Left ventricle myocardium inferior (tissue), 1 donor: ENCODE measurements around the gene PROSER2. TPM values are rescaled to one million over a fixed set of nuclear protein-coding genes. Genes with fewer than 3 reads are reported as not detected.

Source experiments
- DNase-seq: peaks from one replicate; pipeline ENCODE4 v3.0.0-alpha.2; 2020
- H3K27ac ChIP-seq: fragments of 200-600 bp; replicated peaks from 2 replicates; pipeline ENCODE4 v1.8.0; 2021
- H3K27me3 ChIP-seq: fragments of 200-600 bp; 2 replicates; pipeline ENCODE4 v1.8.0; 2021; ENCODE audit warnings: low read depth
- H3K36me3 ChIP-seq: fragments of 200-600 bp; 2 replicates; pipeline ENCODE4 v1.8.0; 2021
- H3K4me1 ChIP-seq: fragments of 200-600 bp; 2 replicates; pipeline ENCODE4 v1.8.0; 2021
- H3K4me3 ChIP-seq: fragments of 200-600 bp; 2 replicates; pipeline ENCODE4 v1.8.0; 2021; ENCODE audit warnings: mild to moderate bottlenecking, moderate library complexity
- H3K9me3 ChIP-seq: fragments of 200-600 bp; replicated peaks from 2 replicates; pipeline ENCODE4 v1.8.0; 2021
- CTCF ChIP-seq: fragments of 200-600 bp; IDR thresholded peaks from 2 replicates; pipeline ENCODE4 v1.8.0; 2021; ENCODE audit warnings: antibody characterized with exemption, mild to moderate bottlenecking, borderline replicate concordance
- intact Hi-C: fragments of 100-400 bp; cut with micrococcal nuclease; formaldehyde crosslinking; loops from one replicate; pipeline ENCODE4 v1.11.0; 2022
- long read RNA-seq: library from polyadenylated mRNA; unstranded; transcript quantifications from one replicate; pipeline ENCODE4 v2.0.0, GENCODE V29; 2021
- total RNA-seq: library from RNA; stranded (reverse); fragmentation: NEBNext Ultra II Directional; extraction: Animal tissue kit (Norgen Biotek cat#: 25700); gene quantifications from one replicate; pipeline ENCODE4 v1.2.1, GENCODE V29; 2021
- donor health status: DM: no; HTN: yes; CAD: no; lungs with severe emphysema.

Gene PROSER2
- 0.52 TPM for total RNA-seq
- long read RNA-seq, partial matches to known transcripts, result 0 of 3 reads
- long read RNA-seq, other reads (novel, unspliced or antisense), result 0 of 3 reads

GRCh38 chr10:11823122-11823988 lies at the start of gene PROSER2:
Gene PROSER2, plus strand, starts transcription at chr10:11823356. Its CDS starts 28,722 bp downstream, at chr10:11852078.
- intact Hi-C loops, result no loop called here
- no peaks in the 10 kb centered on the region for H3K36me3 ChIP-seq
- peak within 1 kb of the TSS; percentile 86 for H3K4me3 ChIP-seq
- peak; percentile 51 for DNase-seq
- peaks cover 20% of the 10 kb centered on the region for H3K4me1 ChIP-seq
- H3K27ac ChIP-seq, result peak within 1 kb of the TSS; percentile 59
- H3K9me3 ChIP-seq, result no peaks in the 10 kb centered on the region
- peak; percentile 30 for TF ChIP-seq CTCF
- H3K27me3 ChIP-seq, result peaks cover 25% of the 10 kb centered on the region

GRCh38 chr10:11773761-11774441 lies 49.3 kb upstream of the PROSER2 start:
- intact Hi-C loops, result no loop called here
- DNase-seq, result no peak

GRCh38 chr10:11775412-11775811 lies 47.7 kb upstream of the PROSER2 start:
- TF ChIP-seq CTCF, result no peak
- Histone ChIP-seq H3K27me3 (peaks cover 10% of the 10 kb centered on the region), H3K36me3 (no peaks in the 10 kb centered on the region), H3K4me3 (no peak overlapping the region), H3K9me3 (no peaks in the 10 kb centered on the region), H3K4me1 (no peaks in the 10 kb centered on the region), H3K27ac (no peak overlapping the region)
- intact Hi-C loops, result no loop called here
- no peak for DNase-seq

More at GRCh38 chr10:11773761-11774441, 49.3 kb upstream of the PROSER2 start:
- no peak overlapping the region for H3K4me3 ChIP-seq
- H3K4me1 ChIP-seq, result no peaks in the 10 kb centered on the region
- no peak overlapping the region for H3K27ac ChIP-seq
- TF ChIP-seq CTCF, result no peak
- no peaks in the 10 kb centered on the region for H3K36me3 ChIP-seq
- H3K27me3 ChIP-seq, result peaks cover 10% of the 10 kb centered on the region
- no peaks in the 10 kb centered on the region for H3K9me3 ChIP-seq

GRCh38 chr10:11776080-11776479 lies 47.1 kb upstream of the PROSER2 start:
- TF ChIP-seq CTCF, result no peak
- DNase-seq, result no peak
- H3K27ac ChIP-seq, result no peak overlapping the region
- H3K36me3 ChIP-seq, result no peaks in the 10 kb centered on the region
- H3K4me1 ChIP-seq, result no peaks in the 10 kb centered on the region
- intact Hi-C loops, result no loop called here
- H3K9me3 ChIP-seq, result no peaks in the 10 kb centered on the region
- H3K27me3 ChIP-seq, result peaks cover 10% of the 10 kb centered on the region
- H3K4me3 ChIP-seq, result no peak overlapping the region

- Histone ChIP-seq H3K4me1 (no peaks in the 10 kb centered on the region), H3K9me3 (no peaks in the 10 kb centered on the region), H3K27me3 (peaks cover 7% of the 10 kb centered on the region), H3K36me3 (no peaks in the 10 kb centered on the region), H3K4me3 (no peak overlapping the region), H3K27ac (no peak overlapping the region)
- intact Hi-C loops, result no loop called here
- no peak for TF ChIP-seq CTCF
- DNase-seq, result no peak
Observed at GRCh38 chr10:11781114-11781513, 42.0 kb upstream of the PROSER2 start.
